ENCODE measurements around the gene KCNV2. TPM values are rescaled to one million over a fixed set of nuclear protein-coding genes. Genes with fewer than 3 reads are reported as not detected.

Gene KCNV2
- total RNA-seq, 2 experiments from 2014 or later, result not detected

Other genes with a start within 250 kb of the KCNV2 start
- 1 to 10 TPM; 7.2 to 7.4 TPM for gene VLDLR, start 95.7 kb upstream of the KCNV2 start, total RNA-seq
- gene PUM3, start 126.6 kb downstream of the KCNV2 start, total RNA-seq, result 10 to 100 TPM; 44.8 to 45.6 TPM